ENCODE data around the gene KLK1. TPM values are rescaled to one million over a fixed set of nuclear protein-coding genes. Genes with fewer than 3 reads are reported as not detected.
"Not testable (repeated sequence)": the region's sequence is repeated elsewhere in the genome, so short reads cannot be mapped to it uniquely, and the experiment has no call there.

Gene KLK1
- total RNA-seq, 4 donors from 2014 or later = 24.5 to 60.2 (median 47.3) TPM

DNA sequence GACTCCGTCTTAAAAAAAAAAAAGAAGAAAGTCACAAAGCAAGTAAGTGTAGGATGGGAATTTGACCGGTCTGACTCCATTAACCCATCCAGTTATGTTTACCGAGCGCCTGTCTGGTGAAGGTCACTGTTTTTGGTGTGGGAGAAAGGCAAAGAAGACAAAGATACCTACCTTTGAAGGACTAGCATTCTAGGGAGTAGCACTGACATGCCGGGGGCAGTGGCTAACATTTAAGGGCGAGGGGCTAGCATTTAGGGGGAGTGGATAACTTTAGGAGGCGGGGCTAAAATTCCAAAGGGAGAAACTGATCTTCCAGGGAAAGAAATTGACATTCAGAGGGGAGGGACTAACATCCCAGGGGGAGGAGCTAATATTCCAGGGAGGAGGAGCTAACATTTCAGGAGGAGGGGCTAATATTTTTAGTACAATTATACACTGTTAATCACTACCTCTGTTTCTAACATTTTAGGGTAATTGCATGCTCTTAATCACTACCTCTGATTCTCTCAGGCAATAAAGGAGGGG lies 44.6 kb downstream of the KLK1 start:
- Histone ChIP-seq H3K27ac (no peak overlapping the region), H3K4me1 (no peaks in the 10 kb centered on the region), H3K9me3 (peaks cover 0 to 6% (median 0%) of the 10 kb centered on the region in 4 donors), H3K4me3 (no peak overlapping the region), H3K36me3 (no peaks in the 10 kb centered on the region), H3K27me3 (peaks cover 0 to 14% of the 10 kb centered on the region in 2 donors)
- TF ChIP-seq POLR2A (IDR thresholded peaks at IDR 0.05) = no peak
- TF ChIP-seq, protein P1, sequence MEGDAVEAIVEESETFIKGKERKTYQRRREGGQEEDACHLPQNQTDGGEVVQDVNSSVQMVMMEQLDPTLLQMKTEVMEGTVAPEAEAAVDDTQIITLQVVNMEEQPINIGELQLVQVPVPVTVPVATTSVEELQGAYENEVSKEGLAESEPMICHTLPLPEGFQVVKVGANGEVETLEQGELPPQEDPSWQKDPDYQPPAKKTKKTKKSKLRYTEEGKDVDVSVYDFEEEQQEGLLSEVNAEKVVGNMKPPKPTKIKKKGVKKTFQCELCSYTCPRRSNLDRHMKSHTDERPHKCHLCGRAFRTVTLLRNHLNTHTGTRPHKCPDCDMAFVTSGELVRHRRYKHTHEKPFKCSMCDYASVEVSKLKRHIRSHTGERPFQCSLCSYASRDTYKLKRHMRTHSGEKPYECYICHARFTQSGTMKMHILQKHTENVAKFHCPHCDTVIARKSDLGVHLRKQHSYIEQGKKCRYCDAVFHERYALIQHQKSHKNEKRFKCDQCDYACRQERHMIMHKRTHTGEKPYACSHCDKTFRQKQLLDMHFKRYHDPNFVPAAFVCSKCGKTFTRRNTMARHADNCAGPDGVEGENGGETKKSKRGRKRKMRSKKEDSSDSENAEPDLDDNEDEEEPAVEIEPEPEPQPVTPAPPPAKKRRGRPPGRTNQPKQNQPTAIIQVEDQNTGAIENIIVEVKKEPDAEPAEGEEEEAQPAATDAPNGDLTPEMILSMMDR (IDR thresholded peaks at IDR 0.05) = no peak
- no peak for DNase-seq

DNA sequence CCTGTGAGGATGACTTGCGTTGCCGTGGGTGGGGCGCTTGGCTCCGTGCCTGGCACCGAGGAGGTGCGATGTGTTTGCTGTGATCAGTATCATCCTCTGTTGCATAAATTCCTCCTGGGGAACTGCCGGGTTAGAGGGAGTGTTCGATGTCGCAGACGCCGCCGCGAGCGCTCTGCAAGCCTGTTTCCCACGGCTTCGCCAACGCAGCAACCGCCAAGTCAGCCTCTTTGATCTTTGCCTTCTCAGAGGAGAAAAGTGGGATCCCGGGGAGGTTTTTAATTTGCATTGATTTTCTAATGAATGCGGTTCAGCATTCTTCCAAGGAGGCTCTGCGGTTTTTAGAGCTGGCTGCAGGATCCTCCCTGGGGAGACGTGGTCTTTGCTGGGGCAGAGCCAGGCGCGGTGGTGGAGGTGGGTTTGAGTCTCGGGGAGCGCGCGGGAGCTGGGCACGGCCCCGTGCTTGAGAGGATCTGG lies 45.7 kb downstream of the KLK1 start:
- H3K27me3 ChIP-seq = peaks cover 0 to 14% of the 10 kb centered on the region in 2 donors
- no peaks in the 10 kb centered on the region for H3K4me1 ChIP-seq
- no peak overlapping the region for H3K4me3 ChIP-seq
- H3K9me3 ChIP-seq = peaks cover 0 to 6% (median 0%) of the 10 kb centered on the region in 4 donors
- no peak overlapping the region for H3K27ac ChIP-seq
- H3K36me3 ChIP-seq = no peaks in the 10 kb centered on the region
- DNase-seq = no peak
- TF ChIP-seq POLR2A (IDR thresholded peaks at IDR 0.05) = no peak
- TF ChIP-seq, protein P1 (IDR thresholded peaks at IDR 0.05) = no peak

DNA sequence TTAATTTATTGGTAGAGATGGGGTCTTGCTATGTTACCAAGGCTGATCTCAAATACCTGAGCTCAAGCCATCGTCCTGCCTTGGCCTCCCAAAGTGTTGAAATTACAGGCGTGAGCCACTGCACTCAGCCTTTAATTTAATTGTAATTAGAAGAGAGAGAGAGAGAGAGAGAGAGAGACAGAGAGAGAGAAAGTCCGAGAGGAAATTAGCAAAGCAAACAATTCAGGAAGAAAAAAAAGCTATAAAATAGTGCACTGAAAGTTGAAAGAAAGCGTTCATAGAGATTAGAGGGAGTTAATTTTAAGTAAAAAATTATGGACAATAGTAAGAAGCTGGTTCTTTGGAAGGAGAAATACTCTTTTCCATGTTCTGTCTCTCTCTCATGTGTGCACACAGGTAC lies 46.3 kb downstream of the KLK1 start:
- peaks cover 0 to 14% of the 10 kb centered on the region in 2 donors for H3K27me3 ChIP-seq
- no peak for TF ChIP-seq POLR2A (IDR thresholded peaks at IDR 0.05)
- TF ChIP-seq, protein P1 (IDR thresholded peaks at IDR 0.05) = no peak

DNA sequence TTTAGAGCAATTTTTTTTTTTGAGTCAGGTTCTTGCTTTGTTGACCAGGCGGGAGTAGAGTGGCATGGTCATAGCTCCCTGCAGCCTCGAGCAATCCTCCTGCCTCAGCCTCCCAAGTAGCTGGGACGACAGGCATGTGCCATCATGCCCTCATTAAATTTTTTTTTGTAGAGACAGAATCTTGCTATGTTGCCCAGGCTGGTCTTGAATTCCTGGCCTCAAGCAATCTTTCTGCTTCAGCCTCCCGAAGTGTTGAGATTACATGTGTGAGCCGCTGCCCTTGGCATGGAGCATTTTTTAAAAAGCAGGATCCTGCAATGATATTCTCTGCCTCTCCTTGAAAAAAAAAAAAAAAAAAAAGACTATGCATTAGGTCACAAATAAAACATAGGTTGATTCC lies 47.5 kb downstream of the KLK1 start:
- Histone ChIP-seq H3K27me3 (peaks cover 0 to 14% of the 10 kb centered on the region in 2 donors), H3K27ac (no peak overlapping the region)

More for the DNA sequence above, 46.3 kb downstream of the KLK1 start:
- Histone ChIP-seq H3K36me3 (no peaks in the 10 kb centered on the region), H3K4me1 (no peaks in the 10 kb centered on the region), H3K9me3 (peaks cover 0 to 6% (median 0%) of the 10 kb centered on the region in 4 donors), H3K27ac (no peak overlapping the region), H3K4me3 (no peak overlapping the region)
- no peak for DNase-seq

DNA sequence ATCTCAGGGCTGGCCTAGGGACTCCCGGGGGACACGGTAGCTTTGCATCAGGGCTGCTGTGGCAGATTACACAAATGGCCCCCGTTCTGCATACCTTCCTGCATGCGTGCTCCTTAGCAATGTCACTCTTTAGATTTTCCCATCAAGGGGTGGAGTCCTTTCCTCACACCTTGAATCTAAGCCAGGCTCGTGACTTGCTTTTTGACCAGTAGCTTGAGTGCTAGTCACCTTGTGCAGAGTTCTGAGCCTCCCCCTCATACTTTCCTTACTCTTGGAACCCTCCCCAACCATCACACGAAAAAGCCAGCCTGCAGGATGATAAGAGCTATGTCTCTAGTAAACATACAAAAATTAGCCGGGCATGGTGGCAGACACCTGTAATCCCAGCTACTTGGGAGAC lies 50.1 kb downstream of the KLK1 start:
- not testable (repeated sequence) for H3K9me3 ChIP-seq, H3K4me3 ChIP-seq, H3K27ac ChIP-seq, H3K4me1 ChIP-seq, DNase-seq, H3K36me3 ChIP-seq, H3K27me3 ChIP-seq

More for the DNA sequence above, 47.5 kb downstream of the KLK1 start:
- no peaks in the 10 kb centered on the region for H3K4me1 ChIP-seq
- DNase-seq = no peak
- no peak overlapping the region for H3K4me3 ChIP-seq
- H3K9me3 ChIP-seq = peaks cover 0 to 6% (median 0%) of the 10 kb centered on the region in 4 donors
- no peaks in the 10 kb centered on the region for H3K36me3 ChIP-seq
- TF ChIP-seq, protein P1 (IDR thresholded peaks at IDR 0.05) = no peak
- TF ChIP-seq POLR2A (IDR thresholded peaks at IDR 0.05) = no peak

DNA sequence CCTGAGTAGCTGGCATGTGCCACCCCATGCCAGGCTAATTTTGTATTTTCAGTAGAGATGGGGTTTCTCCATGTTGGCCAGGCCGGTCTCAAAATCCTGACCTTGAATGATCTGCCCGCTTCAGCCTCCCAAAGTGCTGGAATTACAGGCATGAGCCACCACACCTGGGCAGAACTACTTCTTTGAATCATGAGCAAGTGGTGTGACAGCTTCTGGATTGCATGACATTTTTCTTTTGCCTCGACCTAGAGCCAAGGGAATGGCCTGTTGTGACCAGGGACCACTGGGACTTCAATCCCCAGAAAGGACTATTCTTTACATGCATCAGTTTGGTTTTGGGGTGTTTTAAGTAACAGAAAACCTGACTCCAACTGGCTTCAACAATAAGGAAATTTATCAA lies 50.7 kb downstream of the KLK1 start:
- not testable (repeated sequence) for H3K36me3 ChIP-seq, DNase-seq, H3K27me3 ChIP-seq, H3K27ac ChIP-seq, H3K4me3 ChIP-seq, H3K4me1 ChIP-seq, H3K9me3 ChIP-seq

DNA sequence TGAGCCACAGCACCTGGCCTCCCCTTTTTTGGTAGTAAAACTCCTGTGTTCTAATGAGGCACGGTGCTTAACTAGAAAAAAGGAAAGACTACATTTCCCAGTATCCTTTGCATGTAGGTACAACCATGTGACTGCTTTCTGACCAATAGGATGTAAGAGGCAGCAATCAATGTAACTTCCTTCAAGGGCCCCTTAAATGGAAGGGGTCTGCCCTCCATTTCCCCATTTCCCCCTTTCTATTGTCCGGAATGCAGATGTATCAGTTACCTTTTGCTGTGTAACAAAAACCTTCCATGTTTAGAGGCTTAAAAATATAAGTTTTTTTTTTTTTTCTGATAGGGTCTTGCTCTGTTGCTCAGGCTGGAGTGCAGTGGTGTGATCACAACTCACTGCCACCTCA lies 51.1 kb downstream of the KLK1 start:
- no peaks in the 10 kb centered on the region for H3K4me1 ChIP-seq
- no peak for TF ChIP-seq POLR2A (IDR thresholded peaks at IDR 0.05)
- TF ChIP-seq, protein P1 (IDR thresholded peaks at IDR 0.05) = no peak
- H3K36me3 ChIP-seq = no peaks in the 10 kb centered on the region
- peaks cover 0 to 6% (median 0%) of the 10 kb centered on the region in 4 donors for H3K9me3 ChIP-seq
- H3K27me3 ChIP-seq = peaks cover 0 to 2% of the 10 kb centered on the region in 2 donors
- DNase-seq = no peak
- no peak overlapping the region for H3K27ac ChIP-seq
- H3K4me3 ChIP-seq = no peak overlapping the region
